GM19438 (cell line): ENCODE measurements around the gene NAV1.
"Not testable (repeated sequence)": the region's sequence is repeated elsewhere in the genome, so short reads cannot be mapped to it uniquely, and the experiment has no call there.

ENCODE experiments used
- ATAC-seq: cut with Tn5 transposase; IDR thresholded peaks from one replicate; pipeline ENCODE4 v1.9.1; 2021; ENCODE audit warnings: low read depth; ENCODE audit not compliant: unreplicated experiment

The NAV1 gene, protein sequence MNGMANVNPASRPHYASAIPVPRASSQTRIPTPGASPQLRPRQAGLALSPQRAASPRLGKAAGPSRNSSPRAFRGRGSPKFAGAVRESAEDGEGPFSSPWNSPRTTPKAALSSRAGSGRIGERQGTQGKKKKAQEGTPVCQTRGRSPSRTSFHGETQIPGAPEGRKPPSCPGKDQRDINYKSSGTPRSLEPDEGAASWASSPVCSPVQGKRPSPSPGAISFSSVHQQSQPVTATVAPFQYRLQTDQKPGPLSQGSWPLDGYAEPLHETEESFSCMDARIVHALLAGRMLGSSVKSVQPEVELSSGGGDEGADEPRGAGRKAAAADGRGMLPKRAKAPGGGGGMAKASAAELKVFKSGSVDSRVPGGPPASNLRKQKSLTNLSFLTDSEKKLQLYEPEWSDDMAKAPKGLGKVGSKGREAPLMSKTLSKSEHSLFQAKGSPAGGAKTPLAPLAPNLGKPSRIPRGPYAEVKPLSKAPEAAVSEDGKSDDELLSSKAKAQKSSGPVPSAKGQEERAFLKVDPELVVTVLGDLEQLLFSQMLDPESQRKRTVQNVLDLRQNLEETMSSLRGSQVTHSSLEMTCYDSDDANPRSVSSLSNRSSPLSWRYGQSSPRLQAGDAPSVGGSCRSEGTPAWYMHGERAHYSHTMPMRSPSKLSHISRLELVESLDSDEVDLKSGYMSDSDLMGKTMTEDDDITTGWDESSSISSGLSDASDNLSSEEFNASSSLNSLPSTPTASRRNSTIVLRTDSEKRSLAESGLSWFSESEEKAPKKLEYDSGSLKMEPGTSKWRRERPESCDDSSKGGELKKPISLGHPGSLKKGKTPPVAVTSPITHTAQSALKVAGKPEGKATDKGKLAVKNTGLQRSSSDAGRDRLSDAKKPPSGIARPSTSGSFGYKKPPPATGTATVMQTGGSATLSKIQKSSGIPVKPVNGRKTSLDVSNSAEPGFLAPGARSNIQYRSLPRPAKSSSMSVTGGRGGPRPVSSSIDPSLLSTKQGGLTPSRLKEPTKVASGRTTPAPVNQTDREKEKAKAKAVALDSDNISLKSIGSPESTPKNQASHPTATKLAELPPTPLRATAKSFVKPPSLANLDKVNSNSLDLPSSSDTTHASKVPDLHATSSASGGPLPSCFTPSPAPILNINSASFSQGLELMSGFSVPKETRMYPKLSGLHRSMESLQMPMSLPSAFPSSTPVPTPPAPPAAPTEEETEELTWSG (N-terminal part only)

GRCh38 chr1:201538612-201539551, at the start of gene NAV1:
TSS of gene NAV1 (plus strand) at chr1:201539127. CDS start at chr1:201622885, 83,758 bp downstream.
- ATAC-seq = no peak

- no peak for ATAC-seq
Observed at GRCh38 chr1:201489643-201490261, 49.2 kb upstream of the NAV1 start.

DNA sequence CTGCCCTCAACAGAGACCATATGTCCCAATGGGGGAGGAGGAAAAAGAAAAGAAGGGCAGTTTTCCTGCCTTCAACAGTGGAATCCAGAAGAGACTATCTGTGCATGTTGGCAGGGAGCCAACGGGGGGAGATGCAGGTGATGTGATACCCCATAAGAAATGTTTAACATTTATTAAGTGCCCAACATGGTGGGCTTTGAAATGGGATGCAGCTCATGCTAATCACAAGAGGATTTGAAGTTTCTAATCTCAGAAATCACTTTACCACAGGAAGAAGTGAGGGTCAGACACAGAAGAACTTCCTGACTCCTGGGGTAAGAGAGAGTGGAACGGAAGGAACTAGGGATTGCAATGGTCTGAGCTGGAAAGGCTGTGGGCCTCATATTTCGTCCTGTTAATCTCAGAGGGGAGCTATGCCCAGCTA, 48.2 kb upstream of the NAV1 start:
- no peak for ATAC-seq

- no peak for ATAC-seq
Observed at GRCh38 chr1:201491896-201492511, 46.9 kb upstream of the NAV1 start.

DNA sequence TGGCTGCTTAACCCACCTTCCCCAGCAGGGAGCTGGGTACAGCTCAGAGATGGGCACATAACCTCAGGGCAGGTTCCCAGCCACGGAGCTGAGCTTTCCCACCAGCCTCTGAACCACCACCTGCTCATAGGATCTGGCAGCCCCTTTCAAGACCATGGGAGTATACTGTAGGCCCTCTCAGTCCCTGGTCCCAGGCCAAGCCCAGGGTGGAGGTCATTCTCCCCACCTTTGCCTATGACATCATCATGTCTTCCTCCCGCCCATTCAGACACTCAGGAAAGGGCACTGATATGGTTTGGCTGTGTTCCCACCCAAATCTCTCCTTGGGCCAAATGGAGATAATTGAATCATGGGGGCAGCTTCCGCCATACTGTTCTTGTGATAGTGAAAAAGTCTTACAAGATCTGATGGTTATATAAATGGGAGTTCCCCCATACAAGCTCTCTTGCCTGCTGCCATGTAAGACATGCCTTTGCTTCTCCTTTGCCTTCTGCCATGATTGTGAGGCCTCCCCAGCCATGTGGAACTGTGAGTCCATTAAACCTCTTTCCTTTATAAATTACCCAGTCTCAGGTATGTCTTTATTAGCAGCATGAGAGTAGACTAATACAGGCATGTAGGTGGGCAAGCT, 45.8 kb upstream of the NAV1 start:
- not testable (repeated sequence) for ATAC-seq

DNA sequence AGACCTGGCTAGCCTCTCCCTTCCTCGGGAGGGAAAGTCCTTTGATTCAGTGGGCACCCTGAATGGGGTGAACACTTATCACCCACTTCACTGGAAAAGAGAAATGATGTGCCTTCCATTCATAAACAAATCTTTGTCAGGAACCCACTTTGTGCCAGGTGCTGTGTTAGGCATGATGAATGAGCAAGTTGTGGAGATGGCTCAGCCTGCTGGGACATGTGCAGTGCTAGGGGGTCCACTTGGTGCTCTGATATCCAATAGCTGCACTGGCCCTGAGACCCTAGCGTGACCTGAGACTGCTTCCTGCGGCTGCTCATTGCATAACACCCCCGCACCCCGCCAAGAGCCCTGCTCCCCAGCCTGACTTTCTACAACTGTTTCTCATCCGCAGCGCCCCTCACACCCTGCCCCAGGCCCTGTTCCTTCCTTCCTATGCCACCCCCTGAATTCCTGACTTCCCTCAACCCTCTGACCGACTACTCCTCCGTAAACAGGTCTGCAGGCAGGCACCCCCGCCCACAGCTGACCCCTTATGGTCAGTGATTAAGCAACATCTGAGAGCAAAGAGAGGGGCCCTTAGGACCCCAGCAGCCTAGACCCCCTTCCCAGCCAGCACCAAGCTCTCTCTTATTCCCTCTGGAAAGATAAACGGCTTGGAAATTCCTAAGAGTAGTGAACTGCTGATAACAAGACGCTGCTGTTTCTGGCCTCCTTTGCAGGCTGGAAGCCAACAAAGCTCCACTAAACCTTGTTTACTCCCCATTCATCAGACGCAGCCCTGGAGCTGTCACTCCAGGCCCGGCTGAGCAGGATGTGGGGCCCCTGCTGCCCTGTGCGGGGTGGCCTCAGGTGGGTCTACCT, 44.9 kb upstream of the NAV1 start:
- no peak for ATAC-seq

- ATAC-seq = no peak
Observed at GRCh38 chr1:201495551-201496295, 43.2 kb upstream of the NAV1 start.

DNA sequence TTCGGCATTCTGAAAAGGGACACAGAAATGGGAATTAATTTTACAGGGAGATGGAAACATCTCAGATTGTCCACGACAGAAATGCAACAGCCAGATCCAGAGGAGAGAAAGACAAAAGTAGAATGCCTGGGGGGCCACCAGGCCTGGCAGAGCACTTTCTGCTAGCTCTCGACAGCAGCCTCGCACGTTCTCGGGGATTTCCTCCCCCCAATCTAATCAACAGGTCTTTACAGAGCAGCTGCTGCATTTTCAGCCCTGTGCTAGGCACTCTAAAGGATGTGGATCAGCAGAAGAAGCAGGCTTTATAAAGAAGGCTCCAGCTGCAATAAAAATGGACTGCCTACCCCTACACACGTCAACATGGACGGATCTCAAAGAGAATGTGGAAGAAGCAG, 42.6 kb upstream of the NAV1 start:
- no peak for ATAC-seq

- no peak for ATAC-seq
Observed at GRCh38 chr1:201497935-201498509, 40.9 kb upstream of the NAV1 start.

DNA sequence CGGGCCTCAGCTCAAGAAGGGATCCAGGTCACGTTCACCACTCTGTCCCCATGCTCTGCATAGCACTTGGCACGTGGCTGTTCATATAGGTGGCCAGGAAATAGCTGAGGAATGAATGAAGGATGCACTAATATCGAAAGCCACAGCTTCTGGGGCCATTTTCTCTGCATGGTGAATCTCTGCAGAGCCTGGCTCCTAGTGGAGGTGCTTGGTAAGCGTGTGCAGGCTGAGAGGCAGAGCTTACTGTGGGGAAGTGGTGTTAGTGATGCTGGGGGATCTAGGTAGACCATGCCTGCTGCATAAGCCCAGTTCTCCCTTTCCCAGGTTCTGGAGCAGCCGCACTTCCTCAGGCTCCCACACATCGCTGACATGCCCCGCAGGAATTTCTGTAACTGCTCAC, 40.3 kb upstream of the NAV1 start:
- ATAC-seq = no peak

DNA sequence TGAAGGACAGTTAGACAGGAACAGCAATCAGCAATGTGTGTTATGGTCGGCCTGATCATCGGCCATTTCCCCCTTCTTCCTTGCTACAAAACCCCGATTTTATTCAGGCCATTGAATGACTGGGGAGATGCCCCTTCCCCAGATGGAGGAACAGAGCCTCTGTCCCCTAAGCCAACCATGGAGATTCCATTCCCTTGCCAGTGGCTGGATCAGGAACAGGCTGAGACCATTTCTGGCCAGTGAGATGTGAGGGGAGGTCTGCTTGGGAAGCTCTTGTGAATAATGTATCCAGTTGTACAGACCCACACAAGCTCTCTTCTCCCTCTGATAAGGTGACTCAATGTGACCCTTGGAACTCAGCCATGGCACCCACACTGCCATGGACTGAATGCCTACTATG, 39.7 kb upstream of the NAV1 start:
- no peak for ATAC-seq

GRCh38 chr1:201499795-201500669, 38.9 kb upstream of the NAV1 start:
- ATAC-seq = no peak

DNA sequence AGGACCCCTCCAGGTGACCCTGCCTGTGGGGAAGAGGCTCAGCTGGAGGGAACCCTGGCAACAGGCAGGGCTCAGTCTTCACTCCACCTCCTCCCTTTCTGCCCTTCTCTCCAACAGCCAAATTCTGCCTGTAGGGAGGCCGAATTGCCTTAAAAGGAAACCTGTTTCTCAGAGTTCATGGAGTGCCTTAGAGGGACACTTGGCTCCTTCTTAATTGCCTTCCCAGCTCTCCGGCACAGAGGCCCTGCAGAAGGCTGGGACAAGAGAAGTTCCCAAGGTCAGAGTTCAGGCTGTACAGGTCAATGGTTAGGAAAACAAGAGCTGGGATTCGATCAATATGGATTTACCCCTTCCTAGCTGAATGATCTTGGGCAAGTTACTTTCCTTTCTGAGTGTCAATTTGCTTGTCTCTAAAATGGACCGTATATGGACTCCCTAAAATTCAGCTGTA, 38.2 kb upstream of the NAV1 start:
- ATAC-seq = no peak

DNA sequence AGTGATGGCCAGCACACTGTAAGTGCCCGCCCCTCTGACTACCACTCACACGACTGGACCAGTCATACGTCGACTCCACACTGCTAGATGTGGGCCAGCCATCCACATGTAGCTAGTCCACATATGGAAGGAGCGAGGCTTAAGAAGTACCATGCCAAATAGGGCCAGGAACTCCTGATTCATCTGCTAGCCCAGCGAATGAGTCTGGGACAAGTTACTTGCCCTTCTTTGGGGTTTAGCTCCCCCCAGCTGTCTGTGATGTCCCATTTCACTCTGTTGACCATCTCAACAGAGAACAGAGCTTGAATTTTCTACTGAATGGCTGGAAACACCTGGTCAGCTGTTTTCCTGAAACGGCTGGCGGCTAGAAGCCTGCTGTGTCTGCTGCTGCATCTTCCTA, 37.8 kb upstream of the NAV1 start:
- no peak for ATAC-seq

GRCh38 chr1:201501812-201502510, 37.0 kb upstream of the NAV1 start:
- no peak for ATAC-seq
